ENCODE data around the gene MARF1. TPM values are rescaled to one million over a fixed set of nuclear protein-coding genes. Genes with fewer than 3 reads are reported as not detected.

Gene MARF1
- total RNA-seq, 1 donor from 2014 or later = 70.5 TPM

GRCh38 chr16:15545544-15545943 is 97.4 kb downstream of the MARF1 start:
- Mint-ChIP-seq H3K9me3 (ENCODE audit: unreplicated experiment) (peaks cover 4% of the 10 kb centered on the region), H3K27ac (ENCODE audit: unreplicated experiment) (no peak overlapping the region), H3K27me3 (ENCODE audit: unreplicated experiment) (peaks cover 6% of the 10 kb centered on the region), H3K36me3 (ENCODE audit: unreplicated experiment) (no peaks in the 10 kb centered on the region), H3K4me3 (ENCODE audit: unreplicated experiment) (no peak overlapping the region), H3K4me1 (ENCODE audit: low read depth, unreplicated experiment) (peaks cover 4% of the 10 kb centered on the region)
- DNase-seq = no peak
- TF ChIP-seq CTCF (IDR thresholded peaks at IDR 0.05; ENCODE audit: partially characterized antibody, unreplicated experiment) = no peak

- H3K36me3 Mint-ChIP-seq (ENCODE audit: unreplicated experiment) = no peaks in the 10 kb centered on the region
- H3K27me3 Mint-ChIP-seq (ENCODE audit: unreplicated experiment) = peaks cover 5% of the 10 kb centered on the region
- no peak for TF ChIP-seq CTCF (IDR thresholded peaks at IDR 0.05; ENCODE audit: partially characterized antibody, unreplicated experiment)
- no peak for DNase-seq
- H3K4me1 Mint-ChIP-seq (ENCODE audit: low read depth, unreplicated experiment) = peaks cover 6% of the 10 kb centered on the region
- no peak overlapping the region for H3K27ac Mint-ChIP-seq (ENCODE audit: unreplicated experiment)
- H3K4me3 Mint-ChIP-seq (ENCODE audit: unreplicated experiment) = no peak overlapping the region
- H3K9me3 Mint-ChIP-seq (ENCODE audit: unreplicated experiment) = peaks cover 4% of the 10 kb centered on the region
Measured at GRCh38 chr16:15544405-15544804, 98.5 kb downstream of the MARF1 start.

Other genes with a start within 250 kb of the MARF1 start
- gene MPV17L, start 247.4 kb downstream of the MARF1 start, total RNA-seq (ENCODE audit: unreplicated experiment) = 0.34 TPM
- gene BMERB1, start 208.6 kb downstream of the MARF1 start, total RNA-seq (ENCODE audit: unreplicated experiment) = 65.9 TPM
- gene NDE1, start 7.1 kb upstream of the MARF1 start, total RNA-seq (ENCODE audit: unreplicated experiment) = 12.4 TPM
- 0.10 TPM for gene MYH11, start 213.9 kb upstream of the MARF1 start, total RNA-seq (ENCODE audit: unreplicated experiment)
- gene CEP20, start 245.4 kb upstream of the MARF1 start, total RNA-seq (ENCODE audit: unreplicated experiment) = 20.3 TPM